Thoracic aorta (tissue), 2 donors: ENCODE results near the gene PLEKHO2. TPM values are rescaled to one million over a fixed set of nuclear protein-coding genes. Genes with fewer than 3 reads are reported as not detected.

Experiments
- ATAC-seq: fragments of 150-250 bp; one replicate; pipeline ENCODE4 v1.8.0; 2017; ENCODE audit warnings: low read depth; ENCODE audit not compliant: insufficient number of reproducible peaks, low FRiP score
- DNase-seq: peaks from one replicate; pipeline ENCODE4 v3.0.0-alpha.2; 2020; ENCODE audit warnings: low spot score
- H3K27ac ChIP-seq, 2 donors: fragments of 200-600 bp; sonication (generic); 1 replicate in 1 of 2; 2 replicates in 1 of 2; pipeline ENCODE4 v1.5.1; 2016; ENCODE audit warnings: mild to moderate bottlenecking in 2 of 2, moderate library complexity in 2 of 2
- H3K27me3 ChIP-seq: fragments of 200-600 bp; sonication (generic); replicated peaks from 2 replicates; pipeline ENCODE4 v1.6.0; 2016; ENCODE audit warnings: mild to moderate bottlenecking; ENCODE audit not compliant: insufficient read depth
- H3K36me3 ChIP-seq: fragments of 200-600 bp; sonication (generic); one replicate; pipeline ENCODE4 v1.5.1; 2016
- H3K4me1 ChIP-seq, 2 donors: fragments of 200-600 bp; sonication (generic); 1 replicate in 1 of 2; 2 replicates in 1 of 2; pipeline versions ENCODE4 v1.5.1 to v1.6.0; 2016; ENCODE audit warnings: low read depth in 2 of 2, mild to moderate bottlenecking in 1 of 2; ENCODE audit not compliant: control insufficient read depth in 1 of 2
- H3K4me3 ChIP-seq: fragments of 200-600 bp; sonication (generic); 2 replicates; pipeline ENCODE4 v1.5.1; 2016; ENCODE audit warnings: mild to moderate bottlenecking
- H3K9me3 ChIP-seq: fragments of 200-600 bp; sonication (generic); 2 replicates; pipeline ENCODE4 v1.5.1; 2016
- CTCF ChIP-seq: fragments of 200-600 bp; sonication (generic); IDR thresholded peaks from one replicate; pipeline ENCODE4 v1.5.1; 2019; ENCODE audit warnings: antibody characterized with exemption
- total RNA-seq, 2 donors: library from RNA; depleted of rRNA; stranded (reverse); fragments of >200 nt; gene quantifications; one replicate each; pipeline versions ENCODE4 v1.1.0 to v1.2.3, GENCODE V29; 2016

PLEKHO2 gene
- total RNA-seq, 2 donors from 2014 or later, result 50.0 to 53.8 TPM

DNA sequence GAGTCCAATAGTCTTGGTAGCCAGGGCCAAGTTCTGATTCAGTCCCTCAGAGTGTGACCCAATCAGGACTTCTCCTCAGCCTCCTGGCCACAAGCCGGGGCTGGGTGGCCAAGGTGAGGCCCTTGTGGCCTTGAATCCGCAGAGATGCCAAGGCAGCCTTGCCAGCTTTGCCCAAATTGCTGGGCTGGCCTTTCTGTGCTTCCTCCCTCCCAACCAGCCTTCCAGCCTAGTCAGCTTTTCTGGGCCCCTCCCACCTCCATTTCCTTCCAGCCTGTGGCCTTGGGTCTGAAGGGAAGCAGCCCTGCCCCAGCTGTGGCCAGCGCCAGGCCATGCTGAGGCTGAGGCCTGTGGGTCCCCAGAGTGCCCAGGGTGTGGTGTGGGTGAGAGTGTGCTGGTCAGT, 35.7 kb downstream of the PLEKHO2 start:
- peak overlapping the region in 1 of 2 donors; percentile 41 for H3K27ac ChIP-seq

DNA sequence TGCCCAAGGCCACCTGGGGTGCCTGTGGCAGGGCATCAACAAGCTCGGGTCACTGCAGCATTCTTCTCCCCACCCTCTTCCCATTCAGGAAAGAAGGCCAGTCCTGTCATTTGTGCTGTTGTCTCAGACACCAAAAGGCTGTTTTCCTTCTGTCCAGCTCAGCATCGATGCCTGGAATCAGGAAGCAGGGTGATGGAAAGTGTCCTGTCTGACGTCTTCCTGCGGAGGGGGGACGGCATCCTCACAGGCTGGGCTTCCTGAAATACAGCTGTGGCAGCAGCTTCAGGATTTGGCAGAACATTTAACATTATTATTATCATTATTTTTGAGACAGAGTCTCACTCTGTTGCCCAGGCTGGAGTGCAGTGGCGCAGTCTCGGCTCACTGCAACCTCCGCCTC, 37.0 kb downstream of the PLEKHO2 start:
- DNase-seq (no peak), ATAC-seq (no peak)
- Histone ChIP-seq H3K4me1 (peaks cover 11 to 21% of the 10 kb centered on the region in 2 donors), H3K4me3 (no peak overlapping the region), H3K27me3 (no peaks in the 10 kb centered on the region), H3K27ac (peak overlapping the region in 1 of 2 donors; percentile 49), H3K36me3 (no peaks in the 10 kb centered on the region), H3K9me3 (no peaks in the 10 kb centered on the region)
- TF ChIP-seq CTCF, result no peak

More for the DNA sequence above, 35.7 kb downstream of the PLEKHO2 start:
- no peak for ATAC-seq
- Histone ChIP-seq H3K4me3 (no peak overlapping the region), H3K27me3 (no peaks in the 10 kb centered on the region), H3K36me3 (no peaks in the 10 kb centered on the region), H3K4me1 (peaks cover 18 to 23% of the 10 kb centered on the region in 2 donors), H3K9me3 (no peaks in the 10 kb centered on the region)
- DNase-seq, result no peak
- TF ChIP-seq CTCF, result no peak

- Histone ChIP-seq H3K4me1 (peaks cover 6 to 18% of the 10 kb centered on the region in 2 donors), H3K27me3 (no peaks in the 10 kb centered on the region), H3K36me3 (no peaks in the 10 kb centered on the region), H3K27ac (peak overlapping the region in 1 of 2 donors; percentile 54), H3K4me3 (no peak overlapping the region), H3K9me3 (no peaks in the 10 kb centered on the region)
- no peak for TF ChIP-seq CTCF
- DNase-seq, result no peak
- ATAC-seq, result no peak
Measured at GRCh38 chr15:64883100-64883581, 41.4 kb downstream of the PLEKHO2 start.

GRCh38 chr15:64883997-64884511, 42.3 kb downstream of the PLEKHO2 start:
- Histone ChIP-seq H3K27ac (peak overlapping the region in 1 of 2 donors; percentile 54), H3K4me1 (peaks cover 6 to 17% of the 10 kb centered on the region in 2 donors), H3K36me3 (no peaks in the 10 kb centered on the region), H3K4me3 (no peak overlapping the region), H3K9me3 (no peaks in the 10 kb centered on the region), H3K27me3 (no peaks in the 10 kb centered on the region)
- no peak for TF ChIP-seq CTCF
- ATAC-seq (peak; percentile 32), DNase-seq (no peak)

- ATAC-seq, result no peak
- Histone ChIP-seq H3K27me3 (no peaks in the 10 kb centered on the region), H3K4me1 (peaks cover 6 to 17% of the 10 kb centered on the region in 2 donors), H3K9me3 (no peaks in the 10 kb centered on the region), H3K4me3 (no peak overlapping the region), H3K27ac (no peak overlapping the region), H3K36me3 (no peaks in the 10 kb centered on the region)
- TF ChIP-seq CTCF, result no peak
- DNase-seq, result no peak
Measured at GRCh38 chr15:64884679-64885078, 43.0 kb downstream of the PLEKHO2 start.
